Panc1 (cell line): ENCODE results near the gene LMCD1. TPM values are rescaled to one million over a fixed set of nuclear protein-coding genes. Genes with fewer than 3 reads are reported as not detected.

Source experiments
- ATAC-seq: fragments of 200-7000 bp; cut with Tn5 transposase; 2 replicates; pipeline ENCODE4 v1.9.1; 2020; ENCODE audit warnings: mild to moderate bottlenecking, moderate library complexity
- BruUV-seq: library from RNA; stranded (reverse); fragments of 400-500 nt; replicated peaks from 2 replicates; lab custom pipeline; 2021; lab: Mats Ljungman, UMichigan
- CTCF ChIA-PET: fragments of 300-600 bp; sonication (Branson Sonifier 250); formaldehyde crosslinking; loops from one replicate; lab custom pipeline; 2022; ENCODE audit warnings: antibody characterized with exemption; lab: Charles Lee
- POLR2A ChIA-PET: fragments of 300-600 bp; sonication (Branson Sonifier 250); formaldehyde crosslinking; loops from one replicate; lab custom pipeline; 2022; ENCODE audit warnings: antibody characterized with exemption; lab: Charles Lee
- DNase-seq: peaks from one replicate; pipeline ENCODE4 v3.0.0-alpha.2; 2010; ENCODE audit warnings: low read depth, low spot score
- H3K27ac ChIP-seq: 2 replicates; pipeline ENCODE4 v1.5.1; 2011; ENCODE audit warnings: mild to moderate bottlenecking, low read length, inconsistent platforms
- H3K27me3 ChIP-seq: fragments of 200-500 bp; sonication (Bioruptor generic); 2 replicates; pipeline ENCODE4 v1.6.0; 2014; ENCODE audit warnings: low read length, inconsistent platforms; ENCODE audit not compliant: control insufficient read depth, insufficient read depth
- H3K36me3 ChIP-seq: fragments of 200-500 bp; sonication (Bioruptor generic); 2 replicates; pipeline ENCODE4 v1.5.1; 2014; ENCODE audit warnings: inconsistent platforms, mild to moderate bottlenecking, low read length, moderate library complexity; ENCODE audit not compliant: control insufficient read depth, insufficient read depth
- H3K4me1 ChIP-seq: 2 replicates; pipeline ENCODE4 v1.5.1; 2011; ENCODE audit warnings: inconsistent platforms, mild to moderate bottlenecking, low read length, moderate library complexity; ENCODE audit not compliant: control insufficient read depth, insufficient read depth
- H3K4me3 ChIP-seq, 2 experiments: 2 replicates each; pipeline ENCODE4 v1.5.1; 2011 to 2012; ENCODE audit warnings: low read depth in 2 of 2, low read length in 2 of 2, mild to moderate bottlenecking in 2 of 2, inconsistent platforms in 1 of 2, moderate library complexity in 1 of 2
- H3K9me3 ChIP-seq: fragments of 200-500 bp; sonication (Bioruptor generic); 2 replicates; pipeline ENCODE4 v1.5.1; 2014; ENCODE audit warnings: low read depth, mild to moderate bottlenecking, inconsistent platforms, low read length, moderate library complexity; ENCODE audit not compliant: control insufficient read depth, insufficient read depth
- POLR2AphosphoS5 ChIP-seq: IDR thresholded peaks from 2 replicates; pipeline ENCODE4 v1.6.1; 2012; ENCODE audit warnings: mild to moderate bottlenecking, low read depth, low read length, moderate library complexity
- REST ChIP-seq, 2 experiments: IDR thresholded peaks; 2 replicates each; pipeline ENCODE4 v1.6.1; 2011 to 2012; ENCODE audit warnings: low read depth in 2 of 2, control low read depth in 1 of 2, low read length in 1 of 2, mild to moderate bottlenecking in 1 of 2, moderate library complexity in 1 of 2; ENCODE audit not compliant: insufficient read depth in 1 of 2
- SIN3A ChIP-seq: IDR thresholded peaks from 2 replicates; pipeline ENCODE4 v1.6.1; 2012; ENCODE audit warnings: low read depth, mild to moderate bottlenecking, low read length, moderate library complexity, borderline replicate concordance; ENCODE audit not compliant: insufficient read depth
- TCF7L2 ChIP-seq: IDR thresholded peaks from 2 replicates; pipeline ENCODE4 v1.6.1; 2011; ENCODE audit warnings: mild to moderate bottlenecking, low read depth, low read length, inconsistent platforms
- in situ Hi-C: cut with HindIII; loops from 2 replicates; pipeline ENCODE4 v1.10.0; 2016; ENCODE audit warnings: low sequenced_read_pairs, low pct_unique_long_range_greater_than_20kb
- intact Hi-C: fragments of 100-400 bp; cut with micrococcal nuclease; formaldehyde crosslinking; loops from one replicate; pipeline ENCODE4 v1.10.0; 2022; ENCODE audit not compliant: unreplicated experiment
- total RNA-seq: library from RNA; stranded (reverse); gene quantifications from one replicate; pipeline ENCODE4 v1.2.1, GENCODE V29; 2021; ENCODE audit not compliant: unreplicated experiment
- TF ChIP-seq, protein P1 (sequence below): fragments of 450-650 bp; IDR thresholded peaks from 2 replicates; pipeline ENCODE4 v1.5.1; 2017; ENCODE audit warnings: mild to moderate bottlenecking

Gene LMCD1
- total RNA-seq, 1 experiment from 2014 or later = 24.8 TPM

- CTCF ChIA-PET = no interaction called here
- Histone ChIP-seq H3K36me3 (no peaks in the 10 kb centered on the region), H3K4me3 (no peak overlapping the region), H3K27me3 (no peaks in the 10 kb centered on the region), H3K4me1 (no peaks in the 10 kb centered on the region), H3K9me3 (no peaks in the 10 kb centered on the region), H3K27ac (no peak overlapping the region)
- POLR2A ChIA-PET = no interaction called here
- TF ChIP-seq SIN3A (no peak), TCF7L2 (no peak), REST (IDR thresholded peaks at IDR 0.05; ENCODE audit: insufficient read depth in 1 of 2, low read depth in 2 of 2, low read length in 1 of 2) (no peak), POLR2AphosphoS5 (no peak)
- TF ChIP-seq, protein P1, sequence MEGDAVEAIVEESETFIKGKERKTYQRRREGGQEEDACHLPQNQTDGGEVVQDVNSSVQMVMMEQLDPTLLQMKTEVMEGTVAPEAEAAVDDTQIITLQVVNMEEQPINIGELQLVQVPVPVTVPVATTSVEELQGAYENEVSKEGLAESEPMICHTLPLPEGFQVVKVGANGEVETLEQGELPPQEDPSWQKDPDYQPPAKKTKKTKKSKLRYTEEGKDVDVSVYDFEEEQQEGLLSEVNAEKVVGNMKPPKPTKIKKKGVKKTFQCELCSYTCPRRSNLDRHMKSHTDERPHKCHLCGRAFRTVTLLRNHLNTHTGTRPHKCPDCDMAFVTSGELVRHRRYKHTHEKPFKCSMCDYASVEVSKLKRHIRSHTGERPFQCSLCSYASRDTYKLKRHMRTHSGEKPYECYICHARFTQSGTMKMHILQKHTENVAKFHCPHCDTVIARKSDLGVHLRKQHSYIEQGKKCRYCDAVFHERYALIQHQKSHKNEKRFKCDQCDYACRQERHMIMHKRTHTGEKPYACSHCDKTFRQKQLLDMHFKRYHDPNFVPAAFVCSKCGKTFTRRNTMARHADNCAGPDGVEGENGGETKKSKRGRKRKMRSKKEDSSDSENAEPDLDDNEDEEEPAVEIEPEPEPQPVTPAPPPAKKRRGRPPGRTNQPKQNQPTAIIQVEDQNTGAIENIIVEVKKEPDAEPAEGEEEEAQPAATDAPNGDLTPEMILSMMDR = no peak
- intact Hi-C loops = no loop called here
- in situ Hi-C loops = no loop called here
- BruUV-seq = no TSS peak
- no peak for ATAC-seq
- DNase-seq = no peak
Observed at GRCh38 chr3:8464668-8465067, 37.0 kb upstream of the LMCD1 start.

DNA sequence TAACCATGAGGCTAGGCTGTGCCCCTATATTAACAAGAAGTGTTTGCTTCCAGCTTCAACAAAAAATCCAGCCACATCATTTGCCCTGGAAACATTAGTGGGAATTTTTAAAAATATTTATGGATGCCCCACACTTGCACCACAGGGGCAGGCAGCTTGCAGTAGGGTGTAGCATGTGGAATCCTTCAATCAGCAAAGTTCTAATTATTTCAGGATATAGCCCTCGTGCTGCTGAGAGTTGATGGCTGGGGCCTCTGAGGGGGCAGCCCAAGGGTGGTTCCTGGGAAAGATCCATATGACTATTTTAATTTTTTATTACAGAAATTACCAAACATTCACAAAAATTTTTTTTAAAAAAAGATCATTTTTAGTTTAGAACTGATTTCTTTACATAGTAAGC lies 35.1 kb upstream of the LMCD1 start:
- ATAC-seq (no peak), DNase-seq (no peak)
- POLR2A ChIA-PET = interaction anchor here (0.6 kb wide), 1 partner anchor 443 kb away, joined by 3 read pairs; no protein-coding TSS in a partner anchor

More for the DNA sequence above, 35.1 kb upstream of the LMCD1 start:
- no peaks in the 10 kb centered on the region for H3K27me3 ChIP-seq
- no peak overlapping the region for H3K4me3 ChIP-seq
- in situ Hi-C loops (no loop called here), intact Hi-C loops (no loop called here)
- no peaks in the 10 kb centered on the region for H3K4me1 ChIP-seq
- BruUV-seq = no TSS peak
- H3K27ac ChIP-seq = no peak overlapping the region
- CTCF ChIA-PET = no interaction called here
- no peaks in the 10 kb centered on the region for H3K9me3 ChIP-seq
- TF ChIP-seq REST (IDR thresholded peaks at IDR 0.05; ENCODE audit: insufficient read depth in 1 of 2, low read depth in 2 of 2, low read length in 1 of 2) = no peak
- no peak for TF ChIP-seq SIN3A
- TF ChIP-seq, protein P1 = no peak
- no peak for TF ChIP-seq POLR2AphosphoS5
- TF ChIP-seq TCF7L2 = no peak
- H3K36me3 ChIP-seq = no peaks in the 10 kb centered on the region
